Measurements from ENCODE around the gene DOK3.

The DOK3 gene

DNA sequence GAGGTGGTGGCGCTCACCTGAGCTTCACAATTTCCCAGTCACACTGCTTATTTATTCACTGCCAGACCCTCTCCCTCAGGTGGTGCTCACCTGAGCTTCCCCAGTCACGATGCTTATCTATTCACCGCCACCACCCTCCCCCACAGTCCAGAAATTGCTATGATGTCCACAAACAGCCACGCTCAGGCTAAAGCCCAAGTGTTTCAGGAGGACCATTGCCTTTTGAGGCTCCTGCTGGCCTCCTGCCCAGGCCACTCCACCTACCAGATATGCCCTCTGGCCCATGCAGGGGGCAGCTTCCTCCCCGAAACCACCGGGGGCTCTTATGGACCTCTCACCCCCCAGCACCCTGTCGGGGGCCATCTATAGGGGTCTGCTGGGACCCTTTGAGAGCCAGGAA, 16.8 kb downstream of the DOK3 start:
- H3K9me2 ChIP-seq (replicated peaks; ENCODE audit: low read depth, low read length), result no peaks in the 10 kb centered on the region
- H2AFZ ChIP-seq (ENCODE audit: low read length), result no peak overlapping the region
- H3K4me3 ChIP-seq (ENCODE audit: low read length, poor library complexity, severe bottlenecking), result no peak overlapping the region
- peaks cover 5% of the 10 kb centered on the region for H3K4me1 ChIP-seq (ENCODE audit: insufficient read depth, low read length, poor library complexity, severe bottlenecking)
- H3K27me3 ChIP-seq (ENCODE audit: insufficient read depth, low read length, poor library complexity, severe bottlenecking), result no peaks in the 10 kb centered on the region
- H4K20me1 ChIP-seq (ENCODE audit: insufficient read depth, low read length, poor library complexity, severe bottlenecking), result peaks cover 13% of the 10 kb centered on the region
- no peak overlapping the region for H3K4me2 ChIP-seq (ENCODE audit: low read depth, low read length, poor library complexity, severe bottlenecking)
- no peaks in the 10 kb centered on the region; the same call in 1 of the 2 replicates for H3K36me3 ChIP-seq (ENCODE audit: insufficient read depth, low read length)
- H3F3A ChIP-seq (ENCODE audit: low read depth), result no peaks in the 10 kb centered on the region
- H3K9me3 ChIP-seq (ENCODE audit: insufficient read depth, low read depth, low read length), result no peaks in the 10 kb centered on the region
- no peak overlapping the region for H3K9ac ChIP-seq (ENCODE audit: low read depth, low read length, poor library complexity, severe bottlenecking)
- TF ChIP-seq, protein P1, sequence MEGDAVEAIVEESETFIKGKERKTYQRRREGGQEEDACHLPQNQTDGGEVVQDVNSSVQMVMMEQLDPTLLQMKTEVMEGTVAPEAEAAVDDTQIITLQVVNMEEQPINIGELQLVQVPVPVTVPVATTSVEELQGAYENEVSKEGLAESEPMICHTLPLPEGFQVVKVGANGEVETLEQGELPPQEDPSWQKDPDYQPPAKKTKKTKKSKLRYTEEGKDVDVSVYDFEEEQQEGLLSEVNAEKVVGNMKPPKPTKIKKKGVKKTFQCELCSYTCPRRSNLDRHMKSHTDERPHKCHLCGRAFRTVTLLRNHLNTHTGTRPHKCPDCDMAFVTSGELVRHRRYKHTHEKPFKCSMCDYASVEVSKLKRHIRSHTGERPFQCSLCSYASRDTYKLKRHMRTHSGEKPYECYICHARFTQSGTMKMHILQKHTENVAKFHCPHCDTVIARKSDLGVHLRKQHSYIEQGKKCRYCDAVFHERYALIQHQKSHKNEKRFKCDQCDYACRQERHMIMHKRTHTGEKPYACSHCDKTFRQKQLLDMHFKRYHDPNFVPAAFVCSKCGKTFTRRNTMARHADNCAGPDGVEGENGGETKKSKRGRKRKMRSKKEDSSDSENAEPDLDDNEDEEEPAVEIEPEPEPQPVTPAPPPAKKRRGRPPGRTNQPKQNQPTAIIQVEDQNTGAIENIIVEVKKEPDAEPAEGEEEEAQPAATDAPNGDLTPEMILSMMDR (conservative IDR thresholded peaks at IDR 0.05; ENCODE audit: low read length), result no peak
- no peak for TF ChIP-seq EZH2phosphoT487 (IDR thresholded peaks at IDR 0.05; ENCODE audit: borderline replicate concordance)
- H3K79me2 ChIP-seq (ENCODE audit: insufficient read depth, low read length), result peaks cover 36% of the 10 kb centered on the region; the same call in 1 of the 2 replicates

DNA sequence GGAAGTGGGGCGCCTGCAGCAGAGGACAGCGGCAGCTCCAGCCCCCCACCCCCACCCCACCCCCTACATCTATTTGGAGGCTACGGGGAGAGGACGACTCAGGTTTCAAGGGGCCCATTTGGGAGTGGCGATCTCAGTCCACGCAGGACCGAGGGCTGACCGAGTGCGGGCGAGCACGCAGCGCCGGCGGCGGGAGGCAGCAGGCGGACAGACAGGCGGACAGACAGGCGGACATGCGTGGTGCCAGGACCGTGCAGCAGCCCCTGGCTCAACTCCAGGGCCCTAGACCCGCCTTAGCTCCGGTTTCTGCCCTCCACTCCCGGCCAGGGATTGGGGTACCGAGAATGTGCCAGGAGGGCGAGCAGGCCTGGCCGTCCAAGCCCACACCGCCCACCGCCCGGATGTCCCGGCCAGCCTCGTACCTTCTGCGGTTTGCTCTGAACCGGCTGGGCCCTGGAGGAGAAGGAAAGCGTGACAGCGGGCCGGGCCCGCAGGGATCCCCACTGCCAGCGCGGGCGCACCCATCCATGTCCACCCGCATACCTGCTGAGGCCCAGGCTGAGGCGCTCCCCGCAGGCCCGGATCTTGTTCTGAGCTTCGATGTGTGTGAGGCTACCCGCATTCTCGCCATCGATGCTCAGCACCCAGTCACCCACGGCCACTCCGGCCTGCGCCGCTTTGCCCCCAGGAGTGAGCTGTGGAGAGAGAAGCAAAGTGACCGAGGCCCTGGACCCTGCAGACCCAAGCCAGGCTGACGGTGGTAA, 17.5 kb downstream of the DOK3 start:
- Histone ChIP-seq H3K9ac (ENCODE audit: low read depth, low read length, poor library complexity, severe bottlenecking) (no peak overlapping the region), H3K79me2 (ENCODE audit: insufficient read depth, low read length) (peaks cover 36% of the 10 kb centered on the region; the same call in 1 of the 2 replicates), H3K4me1 (ENCODE audit: insufficient read depth, low read length, poor library complexity, severe bottlenecking) (peaks cover 5% of the 10 kb centered on the region), H3K36me3 (ENCODE audit: insufficient read depth, low read length) (peaks cover 2% of the 10 kb centered on the region; the same call in 1 of the 2 replicates), H3F3A (ENCODE audit: low read depth) (no peaks in the 10 kb centered on the region), H3K9me2 (replicated peaks; ENCODE audit: low read depth, low read length) (no peaks in the 10 kb centered on the region), H3K9me3 (ENCODE audit: insufficient read depth, low read depth, low read length) (no peaks in the 10 kb centered on the region), H4K20me1 (ENCODE audit: insufficient read depth, low read length, poor library complexity, severe bottlenecking) (peaks cover 13% of the 10 kb centered on the region), H3K27me3 (ENCODE audit: insufficient read depth, low read length, poor library complexity, severe bottlenecking) (no peaks in the 10 kb centered on the region), H2AFZ (ENCODE audit: low read length) (no peak overlapping the region), H3K4me3 (ENCODE audit: low read length, poor library complexity, severe bottlenecking) (no peak overlapping the region), H3K4me2 (ENCODE audit: low read depth, low read length, poor library complexity, severe bottlenecking) (no peak overlapping the region)
- no peak for TF ChIP-seq EZH2phosphoT487 (IDR thresholded peaks at IDR 0.05; ENCODE audit: borderline replicate concordance)
- TF ChIP-seq, protein P1 (conservative IDR thresholded peaks at IDR 0.05; ENCODE audit: low read length), result no peak

DNA sequence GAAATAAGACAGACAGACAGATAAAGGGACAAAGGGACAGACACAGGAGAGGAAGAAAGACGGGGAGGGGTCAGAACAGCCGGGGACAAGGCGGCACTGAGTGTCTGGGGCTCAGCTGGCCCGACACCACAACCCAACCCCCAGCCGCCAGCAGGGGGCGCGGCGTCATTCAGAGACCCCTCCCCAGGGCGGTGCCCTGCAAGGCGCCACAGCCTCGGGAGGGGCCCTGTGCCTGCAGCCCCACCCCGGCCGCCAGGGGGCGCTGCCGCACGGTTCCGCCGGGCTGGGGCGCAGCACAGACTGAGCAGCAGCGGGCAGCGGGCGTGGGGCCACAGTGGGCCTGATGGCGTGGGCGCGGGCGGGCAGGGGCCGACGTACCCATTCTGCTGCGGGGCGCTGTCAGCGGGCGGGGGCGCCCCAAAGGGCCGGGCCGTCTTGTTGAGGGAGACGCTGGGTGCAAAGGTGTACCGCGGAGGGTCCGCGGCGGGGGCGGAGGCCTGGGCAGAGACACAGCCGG, 18.1 kb downstream of the DOK3 start:
- Histone ChIP-seq H3K9me3 (ENCODE audit: insufficient read depth, low read depth, low read length) (no peaks in the 10 kb centered on the region), H3K4me1 (ENCODE audit: insufficient read depth, low read length, poor library complexity, severe bottlenecking) (peaks cover 5% of the 10 kb centered on the region), H3K4me2 (ENCODE audit: low read depth, low read length, poor library complexity, severe bottlenecking) (no peak overlapping the region), H2AFZ (ENCODE audit: low read length) (no peak overlapping the region), H3K9me2 (replicated peaks; ENCODE audit: low read depth, low read length) (no peaks in the 10 kb centered on the region), H3K27me3 (ENCODE audit: insufficient read depth, low read length, poor library complexity, severe bottlenecking) (no peaks in the 10 kb centered on the region), H4K20me1 (ENCODE audit: insufficient read depth, low read length, poor library complexity, severe bottlenecking) (peaks cover 13% of the 10 kb centered on the region), H3K9ac (ENCODE audit: low read depth, low read length, poor library complexity, severe bottlenecking) (no peak overlapping the region), H3K36me3 (ENCODE audit: insufficient read depth, low read length) (peaks cover 4% of the 10 kb centered on the region; the same call in 1 of the 2 replicates), H3F3A (ENCODE audit: low read depth) (no peaks in the 10 kb centered on the region), H3K4me3 (ENCODE audit: low read length, poor library complexity, severe bottlenecking) (no peak overlapping the region), H3K79me2 (ENCODE audit: insufficient read depth, low read length) (peaks cover 33% of the 10 kb centered on the region; the same call in 1 of the 2 replicates)
- no peak for TF ChIP-seq EZH2phosphoT487 (IDR thresholded peaks at IDR 0.05; ENCODE audit: borderline replicate concordance)
- TF ChIP-seq, protein P1 (conservative IDR thresholded peaks at IDR 0.05; ENCODE audit: low read length), result peak; percentile 23; the same call in 1 of the 2 replicates
